ENCODE data around the gene G6PC3. TPM values are rescaled to one million over a fixed set of nuclear protein-coding genes. Genes with fewer than 3 reads are reported as not detected.

G6PC3 gene
- total and polyA plus RNA-seq, 2 of the 4 experiments (the other 2 are of a cell fraction): 20.4 to 107 TPM

- H3K23ac ChIP-seq (ENCODE audit: low read depth, low read length): no peak overlapping the region
- DNase-seq (no peak), ATAC-seq (ENCODE audit: low read depth) (no peak)
- peaks cover 33% of the 10 kb centered on the region for H3K36me3 ChIP-seq (ENCODE audit: control insufficient read depth, insufficient read depth, low read length)
- H3K9me3 ChIP-seq (ENCODE audit: control insufficient read depth, insufficient read depth, low read length): no peaks in the 10 kb centered on the region
- H3K4me1 ChIP-seq (ENCODE audit: control insufficient read depth, insufficient read depth, low read length): peaks cover 3% of the 10 kb centered on the region; the same call in 1 of the 2 replicates
- no peak overlapping the region for H2BK15ac ChIP-seq (ENCODE audit: low read depth, low read length)
- peaks cover 18 to 52% of the 10 kb centered on the region in 2 experiments for H3K79me1 ChIP-seq (ENCODE audit: low read depth in 1 of 2, low read length in 2 of 2)
- no CpG with 5 or more reads among the region's 2 CpGs for WGBS, 2 experiments (ENCODE audit: extremely low coverage in 2 of 2, insufficient read length in 1 of 2)
- no peaks in the 10 kb centered on the region for H3K9me1 ChIP-seq (ENCODE audit: insufficient read depth, low read length)
- H4K20me1 ChIP-seq (ENCODE audit: insufficient read depth, low read length): peaks cover 37% of the 10 kb centered on the region
- no peaks in the 10 kb centered on the region for H3K27me3 ChIP-seq (ENCODE audit: control insufficient read depth, insufficient read depth, low read length)
- intact Hi-C loops (cut with micrococcal nuclease): no loop called here
- H2AK9ac ChIP-seq (replicated peaks; ENCODE audit: low read depth, low read length, poor library complexity): no peak overlapping the region
- in situ Hi-C loops (cut with MboI; ENCODE audit: low sequenced_read_pairs): no loop called here
- BruUV-seq (replicated peaks): no TSS peak
- dilution Hi-C loops (cut with HindIII; ENCODE audit: low sequenced_read_pairs, unreplicated experiment): no loop called here
- H3K56ac ChIP-seq (ENCODE audit: extremely low read depth, insufficient read depth, low read length): no peak overlapping the region
- no peak overlapping the region for H3K4me2 ChIP-seq (ENCODE audit: low read depth, low read length)
- no peak overlapping the region for H2BK120ac ChIP-seq (ENCODE audit: low read depth, low read length)
- no peak overlapping the region for H4K91ac ChIP-seq (ENCODE audit: insufficient read depth, low read depth, low read length)
- H2BK20ac ChIP-seq (ENCODE audit: low read depth, low read length): no peak overlapping the region
- ChIA-PET POLR2A (ENCODE audit: unreplicated experiment) (no interaction called here), CTCF (interaction anchor here (0.6 kb wide), 1 partner anchor 77 kb away, joined by 3 read pairs; no protein-coding TSS in a partner anchor)
- no peak overlapping the region for H3K18ac ChIP-seq (ENCODE audit: low read depth, low read length)
- no peak overlapping the region for H2BK5ac ChIP-seq (ENCODE audit: low read depth, low read length, poor library complexity, severe bottlenecking)
- no peak overlapping the region for H3K27ac ChIP-seq (ENCODE audit: insufficient read depth, low read length)
- no peak overlapping the region for H3K9ac ChIP-seq (ENCODE audit: low read depth, low read length)
- H3K4ac ChIP-seq (ENCODE audit: low read depth, low read length): no peak overlapping the region
- no peak overlapping the region for H2AFZ ChIP-seq (replicated peaks; ENCODE audit: low read length, poor library complexity)
- H3K14ac ChIP-seq (replicated peaks; ENCODE audit: low read depth, low read length): no peak overlapping the region
- no peak overlapping the region for H2AK5ac ChIP-seq (ENCODE audit: low read depth, low read length)
- H4K5ac ChIP-seq (ENCODE audit: low read depth, low read length): no peak overlapping the region
- TF ChIP-seq ELK1 (IDR thresholded peaks at IDR 0.05; ENCODE audit: borderline replicate concordance, low read depth, low read length) (no peak), NFE2L2 (IDR thresholded peaks at IDR 0.05; ENCODE audit: low read depth, low read length) (no peak), RFX5 (IDR thresholded peaks at IDR 0.05; ENCODE audit: low read depth, low read length) (no peak), USF2 (IDR thresholded peaks at IDR 0.05; ENCODE audit: low read depth, low read length) (no peak), SMC3 (IDR thresholded peaks at IDR 0.05; ENCODE audit: low read depth, low read length) (no peak), CHD1 (IDR thresholded peaks at IDR 0.05; ENCODE audit: low read depth, low read length) (no peak), BHLHE40 (IDR thresholded peaks at IDR 0.05; ENCODE audit: low read depth, low read length) (no peak), CEBPB (IDR thresholded peaks at IDR 0.05; ENCODE audit: low read depth, low read length) (no peak), MAFK (IDR thresholded peaks at IDR 0.05; ENCODE audit: low read depth, low read length) (no peak), POLR2A (IDR thresholded peaks at IDR 0.05; ENCODE audit: low read depth, low read length) (no peak), FOS (IDR thresholded peaks at IDR 0.05; ENCODE audit: low read depth, low read length) (no peak), CTCF (conservative IDR thresholded peaks at IDR 0.05; ENCODE audit: low read depth, low read length) (no peak), RCOR1 (IDR thresholded peaks at IDR 0.05; ENCODE audit: insufficient replicate concordance, low read length) (no peak), RAD21 (IDR thresholded peaks at IDR 0.05; ENCODE audit: low read length) (no peak), MXI1 (IDR thresholded peaks at IDR 0.05; ENCODE audit: borderline replicate concordance, low read depth, low read length) (no peak), MAZ (IDR thresholded peaks at IDR 0.05; ENCODE audit: borderline replicate concordance, low read depth, low read length) (no peak)
- H3K4me3 ChIP-seq (ENCODE audit: insufficient read depth, low read depth, low read length): no peak overlapping the region
- H4K8ac ChIP-seq (ENCODE audit: low read depth in 2 of 2, low read length in 2 of 2): no peak overlapping the region
Observed at GRCh38 chr17:44037471-44037870, 33.1 kb upstream of the G6PC3 start.

All from IMR-90 (cell line).